ENCODE results near the gene TP63. TPM values are rescaled to one million over a fixed set of nuclear protein-coding genes. Genes with fewer than 3 reads are reported as not detected.

Gene TP63
- total and polyA plus RNA-seq, 2 donors (not counting 3 experiments of a cell fraction or from before 2014, with no cell fraction given) = not detected

GRCh38 chr3:189613122-189613521 is 18.1 kb upstream of the TP63 start:
- TF ChIP-seq FOS (IDR thresholded peaks at IDR 0.05; ENCODE audit: borderline replicate concordance, insufficient read depth, low read length) (no peak), MAX (IDR thresholded peaks at IDR 0.05; ENCODE audit: insufficient read depth, insufficient read length) (no peak), POLR2AphosphoS5 (IDR thresholded peaks at IDR 0.05; ENCODE audit: insufficient read depth, low read depth, low read length) (no peak), JUN (IDR thresholded peaks at IDR 0.05; ENCODE audit: borderline replicate concordance, insufficient read depth, insufficient read length, low read depth) (no peak), POLR2A (IDR thresholded peaks at IDR 0.05; ENCODE audit: low read depth, low read length) (no peak), MYC (IDR thresholded peaks at IDR 0.05; ENCODE audit: low read depth, low read length) (no peak), GATA2 (IDR thresholded peaks at IDR 0.05; ENCODE audit: insufficient read depth, insufficient read length, low read depth, low read length) (no peak), EZH2 (IDR thresholded peaks at IDR 0.05; ENCODE audit: borderline replicate concordance, low read depth, low read length, severe bottlenecking) (no peak), CTCF (IDR thresholded peaks at IDR 0.05; ENCODE audit: extremely low read depth in 1 of 2, insufficient read depth in 1 of 2, low read depth in 1 of 2, low read length in 2 of 2) (no peak)
- POLR2A ChIA-PET = no interaction called here

More at GRCh38 chr3:189613122-189613521, 18.1 kb upstream of the TP63 start:
- CTCF ChIA-PET = no interaction called here
- Histone ChIP-seq H3K36me3 (ENCODE audit: control insufficient read depth in 2 of 2, extremely low read depth in 1 of 2, insufficient read depth in 2 of 2, low read length in 2 of 2) (no peaks in the 10 kb centered on the region), H3K4me3 (replicated peaks in 1 of 3; ENCODE audit: insufficient read depth in 1 of 3, low read depth in 1 of 3, low read length in 3 of 3) (no peak overlapping the region), H4K20me1 (replicated peaks; ENCODE audit: control insufficient read depth, extremely low read depth, insufficient read depth, low read length) (no peaks in the 10 kb centered on the region), H3K9me3 (replicated peaks; ENCODE audit: control insufficient read depth, insufficient read depth, low read length) (peaks cover 1% of the 10 kb centered on the region), H3K27ac (ENCODE audit: insufficient read depth, low read depth, low read length) (no peak overlapping the region), H3K79me2 (ENCODE audit: control insufficient read depth, insufficient read depth, low read length) (no peaks in the 10 kb centered on the region), H3K9me1 (replicated peaks; ENCODE audit: control insufficient read depth, extremely low read depth, insufficient read depth, low read length) (no peaks in the 10 kb centered on the region), H2AFZ (ENCODE audit: low read depth, low read length) (no peak overlapping the region), H3K4me2 (ENCODE audit: insufficient read depth, low read length) (no peak overlapping the region), H3K27me3 (ENCODE audit: control insufficient read depth in 2 of 2, insufficient read depth in 2 of 2, low read length in 2 of 2) (no peaks in the 10 kb centered on the region), H3K4me1 (ENCODE audit: control insufficient read depth, extremely low read depth, insufficient read depth, low read length) (no peaks in the 10 kb centered on the region), H3K9ac (replicated peaks; ENCODE audit: extremely low read depth, insufficient read depth, low read length) (no peak overlapping the region)
- no peak for DNase-seq (ENCODE audit: low read depth, low spot score)
- intact Hi-C loops (cut with micrococcal nuclease) (no loop called here), dilution Hi-C loops (cut with MboI; ENCODE audit: extremely low pct_ligation_motif_present, low sequenced_read_pairs) (no loop called here)
- no peak for FAIRE-seq
- no TSS peak for BruUV-seq (replicated peaks)

Measured in endothelial cell of umbilical vein (primary cell).